ENCODE measurements around the gene OR13D1. TPM values are rescaled to one million over a fixed set of nuclear protein-coding genes. Genes with fewer than 3 reads are reported as not detected.

OR13D1 gene
- not detected for total RNA-seq

GRCh38 chr9:104694218-104694617, at the start of gene OR13D1:
Gene OR13D1 (plus strand): TSS chr9:104694518. CDS start chr9:104694518, 0 bp downstream.
- TF ChIP-seq CTCF (IDR thresholded peaks at IDR 0.05) (no peak), POLR2A (IDR thresholded peaks at IDR 0.05) (no peak)
- H3K4me3 ChIP-seq, result no peak within 1 kb of the TSS
- intact Hi-C loops (cut with DNase I; ENCODE audit: low total_unique reads), result no loop called here
- H3K36me3 ChIP-seq, result no peaks in the 10 kb centered on the region
- no peaks in the 10 kb centered on the region for H3K27me3 ChIP-seq
- H3K9me3 ChIP-seq, result no peaks in the 10 kb centered on the region
- no peak within 1 kb of the TSS for H3K27ac ChIP-seq
- no peak for DNase-seq
- H3K4me1 ChIP-seq, result no peaks in the 10 kb centered on the region

- TF ChIP-seq POLR2A (IDR thresholded peaks at IDR 0.05) (no peak), CTCF (IDR thresholded peaks at IDR 0.05) (no peak)
- H3K27ac ChIP-seq, result no peak overlapping the region
- no peaks in the 10 kb centered on the region for H3K36me3 ChIP-seq
- H3K9me3 ChIP-seq, result no peaks in the 10 kb centered on the region
- no peaks in the 10 kb centered on the region for H3K4me1 ChIP-seq
- no peak for DNase-seq
- intact Hi-C loops (cut with DNase I; ENCODE audit: low total_unique reads), result no loop called here
- H3K4me3 ChIP-seq, result no peak overlapping the region
- no peaks in the 10 kb centered on the region for H3K27me3 ChIP-seq
Measured at GRCh38 chr9:104658496-104659195, 35.7 kb upstream of the OR13D1 start.

GRCh38 chr9:104675611-104676010, 18.7 kb upstream of the OR13D1 start:
- Histone ChIP-seq H3K9me3 (no peaks in the 10 kb centered on the region), H3K36me3 (no peaks in the 10 kb centered on the region), H3K4me1 (no peaks in the 10 kb centered on the region), H3K4me3 (no peak overlapping the region), H3K27me3 (no peaks in the 10 kb centered on the region), H3K27ac (no peak overlapping the region)
- intact Hi-C loops (cut with DNase I; ENCODE audit: low total_unique reads), result no loop called here
- no peak for DNase-seq
- TF ChIP-seq CTCF (IDR thresholded peaks at IDR 0.05), result no peak
- TF ChIP-seq POLR2A (IDR thresholded peaks at IDR 0.05), result no peak

- Histone ChIP-seq H3K36me3 (no peaks in the 10 kb centered on the region), H3K27ac (no peak overlapping the region), H3K9me3 (no peaks in the 10 kb centered on the region), H3K4me3 (no peak overlapping the region), H3K4me1 (no peaks in the 10 kb centered on the region), H3K27me3 (no peaks in the 10 kb centered on the region)
- intact Hi-C loops (cut with DNase I; ENCODE audit: low total_unique reads), result no loop called here
- TF ChIP-seq CTCF (IDR thresholded peaks at IDR 0.05) (peak in 1 of 4 experiments; percentile 31), POLR2A (IDR thresholded peaks at IDR 0.05) (no peak)
- DNase-seq, result no peak
Measured at GRCh38 chr9:104682642-104683041, 11.7 kb upstream of the OR13D1 start.

- no peak for TF ChIP-seq CTCF (IDR thresholded peaks at IDR 0.05)
- TF ChIP-seq POLR2A (IDR thresholded peaks at IDR 0.05), result no peak
- Histone ChIP-seq H3K9me3 (no peaks in the 10 kb centered on the region), H3K27ac (no peak overlapping the region), H3K27me3 (no peaks in the 10 kb centered on the region), H3K4me1 (no peaks in the 10 kb centered on the region), H3K36me3 (no peaks in the 10 kb centered on the region), H3K4me3 (no peak overlapping the region)
- DNase-seq, result no peak
- intact Hi-C loops (cut with DNase I; ENCODE audit: low total_unique reads), result no loop called here
Measured at GRCh38 chr9:104686081-104686480, 8.2 kb upstream of the OR13D1 start.
